Measurements from ENCODE around the gene GREB1. TPM values are rescaled to one million over a fixed set of nuclear protein-coding genes. Genes with fewer than 3 reads are reported as not detected.
A peak's percentile ranks its signal among the peaks of the same experiment; 100 is the strongest.

Gene GREB1
- total RNA-seq, 1 donor from 2014 or later: 143 TPM

GRCh38 chr2:11613297-11613696, 79.5 kb downstream of the GREB1 start:
- H3K36me3 Mint-ChIP-seq (ENCODE audit: low read depth): peaks cover 34% of the 10 kb centered on the region
- no peaks in the 10 kb centered on the region for H3K9me3 Mint-ChIP-seq
- no peak overlapping the region for H3K4me3 Mint-ChIP-seq
- DNase-seq (ENCODE audit: low read depth, low spot score): no peak
- H3K27ac Mint-ChIP-seq (ENCODE audit: unreplicated experiment): no peak overlapping the region
- H3K27me3 Mint-ChIP-seq (ENCODE audit: low read depth): no peaks in the 10 kb centered on the region
- no peak for TF ChIP-seq CTCF (conservative IDR thresholded peaks at IDR 0.05)
- no peaks in the 10 kb centered on the region for H3K4me1 Mint-ChIP-seq

- Mint-ChIP-seq H3K9me3 (no peaks in the 10 kb centered on the region), H3K36me3 (ENCODE audit: low read depth) (peaks cover 36% of the 10 kb centered on the region), H3K27me3 (ENCODE audit: low read depth) (no peaks in the 10 kb centered on the region), H3K4me1 (no peaks in the 10 kb centered on the region), H3K4me3 (no peak overlapping the region), H3K27ac (ENCODE audit: unreplicated experiment) (no peak overlapping the region)
- DNase-seq (ENCODE audit: low read depth, low spot score): no peak
- no peak for TF ChIP-seq CTCF (conservative IDR thresholded peaks at IDR 0.05)
These were observed 81.4 kb downstream of the GREB1 start for GRCh38 chr2:11615209-11615608.

- Mint-ChIP-seq H3K4me1 (no peaks in the 10 kb centered on the region), H3K27me3 (ENCODE audit: low read depth) (no peaks in the 10 kb centered on the region), H3K9me3 (no peaks in the 10 kb centered on the region), H3K27ac (ENCODE audit: unreplicated experiment) (no peak overlapping the region), H3K36me3 (ENCODE audit: low read depth) (peaks cover 39% of the 10 kb centered on the region), H3K4me3 (no peak overlapping the region)
- no peak for TF ChIP-seq CTCF (conservative IDR thresholded peaks at IDR 0.05)
- no peak for DNase-seq (ENCODE audit: low read depth, low spot score)
These were observed 82.3 kb downstream of the GREB1 start for GRCh38 chr2:11616097-11616687.

GRCh38 chr2:11616851-11617415, 83.1 kb downstream of the GREB1 start:
- no peaks in the 10 kb centered on the region for H3K27me3 Mint-ChIP-seq (ENCODE audit: low read depth)

GRCh38 chr2:11617527-11617926, 83.7 kb downstream of the GREB1 start:
- Mint-ChIP-seq H3K36me3 (ENCODE audit: low read depth) (peaks cover 32% of the 10 kb centered on the region), H3K4me3 (peak overlapping the region; percentile 21), H3K4me1 (no peaks in the 10 kb centered on the region), H3K27me3 (ENCODE audit: low read depth) (no peaks in the 10 kb centered on the region), H3K27ac (ENCODE audit: unreplicated experiment) (no peak overlapping the region), H3K9me3 (no peaks in the 10 kb centered on the region)
- TF ChIP-seq CTCF (conservative IDR thresholded peaks at IDR 0.05): no peak
- no peak for DNase-seq (ENCODE audit: low read depth, low spot score)

More at GRCh38 chr2:11616851-11617415, 83.1 kb downstream of the GREB1 start:
- no peaks in the 10 kb centered on the region for H3K9me3 Mint-ChIP-seq
- no peak for TF ChIP-seq CTCF (conservative IDR thresholded peaks at IDR 0.05)
- peak overlapping the region; percentile 81 for H3K27ac Mint-ChIP-seq (ENCODE audit: unreplicated experiment)
- no peaks in the 10 kb centered on the region for H3K4me1 Mint-ChIP-seq
- DNase-seq (ENCODE audit: low read depth, low spot score): no peak
- H3K4me3 Mint-ChIP-seq: peak overlapping the region; percentile 21
- H3K36me3 Mint-ChIP-seq (ENCODE audit: low read depth): peaks cover 36% of the 10 kb centered on the region

All from neural crest cell (in vitro differentiated cells).